Amygdala (tissue), 56 donors: ENCODE measurements around the gene TNRC6B.

Experiments
- DNase-seq, 56 donors: peaks; one replicate each; lab custom pipeline; 2025; lab: John Stamatoyannopoulos, UW

The TNRC6B gene

GRCh38 chr22:40320687-40321086 is 143.0 kb downstream of the TNRC6B start:
- DNase-seq = no peak

DNA sequence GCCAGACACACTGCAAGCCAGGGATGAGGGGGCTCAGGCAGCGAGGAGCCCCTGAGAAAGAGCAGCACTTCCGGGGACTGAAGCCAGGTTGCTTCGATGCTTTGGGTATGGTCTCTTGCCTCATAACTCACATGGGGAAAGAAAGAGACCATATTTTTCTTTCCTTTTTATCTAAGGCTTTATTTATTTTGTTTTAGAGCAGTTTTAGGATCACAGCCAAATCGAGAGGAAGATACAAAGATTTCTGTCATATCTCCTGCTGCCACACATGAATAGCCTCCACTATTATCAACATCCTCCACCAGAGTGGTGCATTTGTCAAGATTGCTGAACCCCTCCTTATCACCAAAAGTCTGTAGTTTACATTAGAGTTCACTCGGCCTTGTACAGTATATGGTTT is 144.3 kb downstream of the TNRC6B start:
- DNase-seq = no peak

- DNase-seq = no peak
Measured at GRCh38 chr22:40322818-40323447, 145.2 kb downstream of the TNRC6B start.

GRCh38 chr22:40323681-40324171 is 146.0 kb downstream of the TNRC6B start:
- no peak for DNase-seq

GRCh38 chr22:40324468-40325305 is 147.0 kb downstream of the TNRC6B start:
- DNase-seq = no peak

DNA sequence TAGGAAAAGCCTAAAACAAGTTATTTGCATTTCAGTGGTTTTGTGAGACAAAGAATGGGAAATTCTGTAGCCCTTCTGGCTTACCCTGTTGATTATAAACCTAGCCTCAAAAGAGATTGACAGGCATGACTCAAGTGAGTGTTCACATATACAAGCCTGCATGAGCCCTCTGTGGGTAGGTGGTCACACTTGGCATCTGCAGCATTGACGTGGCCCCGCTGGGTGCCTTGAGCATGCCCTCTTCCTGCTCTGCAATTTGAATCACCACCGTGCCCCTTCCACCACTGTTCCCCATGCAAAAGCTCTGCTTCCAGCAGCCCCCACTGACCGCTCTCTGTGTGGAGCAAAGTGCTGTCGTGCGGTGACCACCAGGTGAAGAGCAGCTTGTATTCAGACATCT is 147.6 kb downstream of the TNRC6B start:
- DNase-seq = no peak

- no peak for DNase-seq
Measured at GRCh38 chr22:40326905-40327735, 149.4 kb downstream of the TNRC6B start.

DNA sequence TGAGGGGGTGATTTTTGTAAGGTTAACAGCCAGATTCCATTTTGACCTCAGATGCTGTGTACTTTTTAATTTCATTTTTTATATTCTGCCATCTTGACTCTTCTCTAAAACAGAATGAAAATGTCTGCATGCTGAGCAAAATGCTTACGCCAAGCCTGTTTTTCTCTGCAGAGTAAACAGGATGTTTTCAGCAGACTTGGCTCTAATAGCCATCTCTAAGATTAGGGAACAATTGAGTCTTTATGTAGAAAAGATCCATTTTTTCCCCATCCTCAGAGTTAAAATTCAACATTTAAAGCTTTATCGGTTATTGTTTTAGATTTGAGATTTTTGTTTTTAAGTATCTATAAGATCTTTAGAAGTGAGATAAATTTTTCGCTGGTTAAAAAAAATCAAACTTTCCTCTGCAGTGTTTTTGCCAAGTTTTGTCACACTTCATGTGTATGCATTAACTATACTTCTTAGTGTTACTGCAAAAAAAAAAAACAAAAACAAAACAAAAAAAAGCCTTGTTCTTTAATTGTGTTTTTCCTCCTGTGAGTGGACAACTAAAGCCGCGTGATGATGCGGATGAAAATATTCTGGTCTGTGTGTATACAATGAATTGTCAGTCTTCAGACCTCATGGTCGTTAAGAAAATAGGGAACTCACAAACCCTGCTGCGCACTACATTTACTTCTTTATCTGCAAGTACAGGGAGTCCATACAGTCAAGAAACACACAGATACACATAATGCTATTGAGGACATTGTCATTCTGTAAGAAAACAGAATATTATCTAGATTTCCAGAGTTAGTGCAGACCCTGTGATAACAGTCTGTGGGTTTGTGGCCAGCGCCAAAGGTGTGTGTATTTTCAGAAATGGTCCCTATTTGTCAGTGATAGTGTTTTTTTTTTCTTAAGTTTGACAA is 151.1 kb downstream of the TNRC6B start:
- peak in 1 of 56 donors; percentile 29 for DNase-seq

- DNase-seq = no peak
Measured at GRCh38 chr22:40329466-40329865, 151.7 kb downstream of the TNRC6B start.

GRCh38 chr22:40330086-40330485 is 152.4 kb downstream of the TNRC6B start:
- no peak for DNase-seq

GRCh38 chr22:40330615-40331014 is 152.9 kb downstream of the TNRC6B start:
- DNase-seq = no peak

GRCh38 chr22:40331706-40332105 is 154.0 kb downstream of the TNRC6B start:
- no peak for DNase-seq

DNA sequence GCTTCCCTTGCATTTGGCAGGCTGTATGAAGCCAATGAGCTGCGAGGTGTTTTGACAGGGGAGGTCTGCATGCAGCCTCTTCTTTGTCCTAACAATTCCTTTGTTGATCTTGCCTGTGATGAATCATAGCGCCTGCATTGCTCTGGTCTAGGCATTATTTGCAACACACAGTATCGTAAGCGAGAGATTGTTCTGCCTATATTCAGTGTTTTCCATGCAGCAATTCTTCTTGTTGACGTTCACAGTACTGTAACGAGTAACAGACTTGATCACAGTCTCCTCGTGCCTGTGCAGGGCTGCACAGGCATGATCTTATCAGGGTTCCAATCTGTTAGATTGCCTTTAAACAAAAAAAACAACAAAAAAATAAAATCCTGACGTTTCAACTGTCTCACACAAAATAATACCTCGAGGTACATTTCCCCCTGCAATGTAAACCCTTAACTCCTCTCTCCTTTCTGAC is 154.6 kb downstream of the TNRC6B start:
- DNase-seq = no peak

DNA sequence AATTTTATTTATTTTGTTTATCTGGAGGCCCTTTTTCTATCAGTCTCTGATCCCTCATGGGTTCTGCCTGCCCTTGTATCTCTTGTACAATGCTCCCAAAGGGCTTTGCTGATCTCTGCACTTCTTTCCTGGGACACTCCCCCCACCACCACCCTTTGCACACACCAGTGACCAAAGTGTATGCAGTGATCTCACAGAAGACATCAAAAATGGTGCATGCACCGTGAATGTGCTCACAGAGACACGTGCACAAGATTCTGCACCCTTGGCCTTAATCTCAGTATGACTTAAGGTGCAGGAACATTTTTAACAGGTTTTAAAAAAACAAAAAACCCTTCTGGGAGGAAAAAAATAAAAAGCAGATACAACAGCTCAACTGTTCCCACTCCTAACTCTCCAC is 156.3 kb downstream of the TNRC6B start:
- no peak for DNase-seq

- no peak for DNase-seq
Measured at GRCh38 chr22:40334899-40335298, 157.2 kb downstream of the TNRC6B start.

- no peak for DNase-seq
Measured at GRCh38 chr22:40335358-40335757, 157.6 kb downstream of the TNRC6B start.

DNA sequence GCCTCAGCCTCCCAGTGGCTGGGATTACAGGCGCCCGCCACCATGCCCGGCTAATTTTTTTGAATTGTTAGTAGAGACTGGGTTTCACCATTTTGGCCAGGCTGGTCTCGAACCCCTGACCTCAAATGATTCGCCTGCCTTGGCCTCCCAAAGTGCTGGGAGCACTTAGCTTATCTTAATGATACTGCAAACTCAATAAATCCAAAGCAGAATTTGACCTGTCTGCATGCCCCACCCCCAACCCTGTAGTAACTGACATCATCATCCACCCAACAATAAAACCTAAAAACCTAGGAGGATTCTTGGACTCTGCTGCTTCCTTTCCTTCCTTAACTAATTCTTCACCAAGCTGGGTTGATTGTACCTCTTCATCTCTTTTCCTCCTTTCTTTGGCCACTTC is 162.3 kb downstream of the TNRC6B start:
- DNase-seq = no peak

- DNase-seq = no peak
Measured at GRCh38 chr22:40341604-40342003, 163.9 kb downstream of the TNRC6B start.

DNA sequence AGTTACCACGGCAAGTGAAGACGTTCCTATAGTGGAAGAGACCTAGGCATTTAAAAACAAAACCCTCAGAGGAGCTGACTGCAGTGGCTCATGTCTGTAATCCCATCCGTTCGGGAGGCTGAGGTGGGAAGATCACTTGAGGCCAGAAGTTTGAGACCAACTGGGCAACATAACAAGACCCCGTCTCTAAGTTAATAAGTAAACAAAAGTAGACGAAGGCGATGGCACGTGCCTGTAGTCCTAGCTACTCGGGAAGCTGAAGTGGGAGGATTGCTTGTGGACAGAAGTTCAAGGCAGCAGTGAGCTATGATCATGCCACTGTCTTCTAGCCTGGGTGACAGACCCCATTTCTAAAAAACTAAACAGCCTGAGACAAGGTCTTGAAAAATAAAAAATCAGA is 164.8 kb downstream of the TNRC6B start:
- no peak for DNase-seq

- no peak for DNase-seq
Measured at GRCh38 chr22:40345271-40345670, 167.5 kb downstream of the TNRC6B start.
